Loucy (cell line): ENCODE data around the gene SCRN2.

Source experiments
- H2AFZ ChIP-seq: fragments of 200-600 bp; sonication (generic); 2 replicates; pipeline ENCODE4 v1.6.0; 2016; ENCODE audit warnings: antibody characterized with exemption, mild to moderate bottlenecking, low read length, moderate library complexity
- H3F3A ChIP-seq: fragments of 200-600 bp; 2 replicates; pipeline ENCODE4 v1.6.0; 2016; ENCODE audit warnings: antibody characterized with exemption, low read depth, mild to moderate bottlenecking
- H3K27me3 ChIP-seq: fragments of 200-600 bp; sonication (generic); 2 replicates; pipeline ENCODE4 v1.6.1; 2014; ENCODE audit warnings: low read length, mild to moderate bottlenecking; ENCODE audit not compliant: insufficient read depth, poor library complexity, severe bottlenecking
- H3K36me3 ChIP-seq: fragments of 200-600 bp; sonication (generic); 2 replicates; pipeline ENCODE4 v1.6.1; 2016; ENCODE audit warnings: low read length; ENCODE audit not compliant: insufficient read depth
- H3K4me1 ChIP-seq: fragments of 200-600 bp; sonication (generic); 2 replicates; pipeline ENCODE4 v1.5.1; 2014; ENCODE audit warnings: low read length, mild to moderate bottlenecking; ENCODE audit not compliant: insufficient read depth, poor library complexity, severe bottlenecking
- H3K4me2 ChIP-seq: fragments of 200-600 bp; sonication (generic); 2 replicates; pipeline ENCODE4 v1.6.0; 2014; ENCODE audit warnings: antibody characterized with exemption, low read length, low read depth, mild to moderate bottlenecking; ENCODE audit not compliant: poor library complexity, severe bottlenecking
- H3K4me3 ChIP-seq: fragments of 200-600 bp; sonication (generic); 2 replicates; pipeline ENCODE4 v1.5.1; 2014; ENCODE audit warnings: low read length, mild to moderate bottlenecking, mixed read lengths; ENCODE audit not compliant: poor library complexity, severe bottlenecking
- H3K79me2 ChIP-seq: fragments of 200-600 bp; sonication (generic); 2 replicates; pipeline ENCODE4 v1.6.1; 2014; ENCODE audit warnings: low read length; ENCODE audit not compliant: insufficient read depth
- H3K9ac ChIP-seq: fragments of 200-600 bp; sonication (generic); 2 replicates; pipeline ENCODE4 v1.6.0; 2014; ENCODE audit warnings: mild to moderate bottlenecking, low read depth, low read length, moderate library complexity; ENCODE audit not compliant: poor library complexity, severe bottlenecking
- H3K9me2 ChIP-seq: fragments of 200-600 bp; sonication (generic); replicated peaks from 2 replicates; pipeline ENCODE4 v1.6.1; 2016; ENCODE audit warnings: low read depth, low read length, mixed read lengths
- H3K9me3 ChIP-seq: fragments of 200-600 bp; sonication (generic); 2 replicates; pipeline ENCODE4 v1.6.1; 2014; ENCODE audit warnings: mild to moderate bottlenecking, antibody characterized with exemption, low read length, low read depth; ENCODE audit not compliant: insufficient read depth
- H4K20me1 ChIP-seq: fragments of 200-600 bp; sonication (generic); 2 replicates; pipeline ENCODE4 v1.6.0; 2014; ENCODE audit warnings: antibody characterized with exemption, low read length, mild to moderate bottlenecking; ENCODE audit not compliant: insufficient read depth, poor library complexity, severe bottlenecking
- EZH2phosphoT487 ChIP-seq: fragments of 200-600 bp; IDR thresholded peaks from 2 replicates; pipeline ENCODE4 v1.6.1; 2018; ENCODE audit warnings: antibody characterized with exemption, mild to moderate bottlenecking, moderate library complexity, borderline replicate concordance
- TF ChIP-seq, protein P1 (sequence below): fragments of 200-600 bp; sonication (generic); conservative IDR thresholded peaks from 2 replicates; pipeline ENCODE4 v1.5.1; 2014; ENCODE audit warnings: mild to moderate bottlenecking, antibody characterized with exemption, low read length

The SCRN2 gene

GRCh38 chr17:47822785-47823184, 18.3 kb downstream of the SCRN2 start:
- peaks cover 5% of the 10 kb centered on the region for H4K20me1 ChIP-seq
- H3K36me3 ChIP-seq, result peaks cover 25% of the 10 kb centered on the region; the same call in 1 of the 2 replicates
- H3K9ac ChIP-seq, result no peak overlapping the region
- H3K9me3 ChIP-seq, result no peaks in the 10 kb centered on the region
- H3K9me2 ChIP-seq, result no peaks in the 10 kb centered on the region
- peaks cover 16% of the 10 kb centered on the region for H3K4me1 ChIP-seq
- TF ChIP-seq, protein P1, sequence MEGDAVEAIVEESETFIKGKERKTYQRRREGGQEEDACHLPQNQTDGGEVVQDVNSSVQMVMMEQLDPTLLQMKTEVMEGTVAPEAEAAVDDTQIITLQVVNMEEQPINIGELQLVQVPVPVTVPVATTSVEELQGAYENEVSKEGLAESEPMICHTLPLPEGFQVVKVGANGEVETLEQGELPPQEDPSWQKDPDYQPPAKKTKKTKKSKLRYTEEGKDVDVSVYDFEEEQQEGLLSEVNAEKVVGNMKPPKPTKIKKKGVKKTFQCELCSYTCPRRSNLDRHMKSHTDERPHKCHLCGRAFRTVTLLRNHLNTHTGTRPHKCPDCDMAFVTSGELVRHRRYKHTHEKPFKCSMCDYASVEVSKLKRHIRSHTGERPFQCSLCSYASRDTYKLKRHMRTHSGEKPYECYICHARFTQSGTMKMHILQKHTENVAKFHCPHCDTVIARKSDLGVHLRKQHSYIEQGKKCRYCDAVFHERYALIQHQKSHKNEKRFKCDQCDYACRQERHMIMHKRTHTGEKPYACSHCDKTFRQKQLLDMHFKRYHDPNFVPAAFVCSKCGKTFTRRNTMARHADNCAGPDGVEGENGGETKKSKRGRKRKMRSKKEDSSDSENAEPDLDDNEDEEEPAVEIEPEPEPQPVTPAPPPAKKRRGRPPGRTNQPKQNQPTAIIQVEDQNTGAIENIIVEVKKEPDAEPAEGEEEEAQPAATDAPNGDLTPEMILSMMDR, result no peak
- no peak for TF ChIP-seq EZH2phosphoT487
- H3K4me3 ChIP-seq, result no peak overlapping the region
- H3K4me2 ChIP-seq, result no peak overlapping the region
- H3K79me2 ChIP-seq, result peaks cover 12% of the 10 kb centered on the region; the same call in 1 of the 2 replicates
- no peaks in the 10 kb centered on the region for H3K27me3 ChIP-seq
- no peak overlapping the region for H2AFZ ChIP-seq
- H3F3A ChIP-seq, result no peaks in the 10 kb centered on the region

DNA sequence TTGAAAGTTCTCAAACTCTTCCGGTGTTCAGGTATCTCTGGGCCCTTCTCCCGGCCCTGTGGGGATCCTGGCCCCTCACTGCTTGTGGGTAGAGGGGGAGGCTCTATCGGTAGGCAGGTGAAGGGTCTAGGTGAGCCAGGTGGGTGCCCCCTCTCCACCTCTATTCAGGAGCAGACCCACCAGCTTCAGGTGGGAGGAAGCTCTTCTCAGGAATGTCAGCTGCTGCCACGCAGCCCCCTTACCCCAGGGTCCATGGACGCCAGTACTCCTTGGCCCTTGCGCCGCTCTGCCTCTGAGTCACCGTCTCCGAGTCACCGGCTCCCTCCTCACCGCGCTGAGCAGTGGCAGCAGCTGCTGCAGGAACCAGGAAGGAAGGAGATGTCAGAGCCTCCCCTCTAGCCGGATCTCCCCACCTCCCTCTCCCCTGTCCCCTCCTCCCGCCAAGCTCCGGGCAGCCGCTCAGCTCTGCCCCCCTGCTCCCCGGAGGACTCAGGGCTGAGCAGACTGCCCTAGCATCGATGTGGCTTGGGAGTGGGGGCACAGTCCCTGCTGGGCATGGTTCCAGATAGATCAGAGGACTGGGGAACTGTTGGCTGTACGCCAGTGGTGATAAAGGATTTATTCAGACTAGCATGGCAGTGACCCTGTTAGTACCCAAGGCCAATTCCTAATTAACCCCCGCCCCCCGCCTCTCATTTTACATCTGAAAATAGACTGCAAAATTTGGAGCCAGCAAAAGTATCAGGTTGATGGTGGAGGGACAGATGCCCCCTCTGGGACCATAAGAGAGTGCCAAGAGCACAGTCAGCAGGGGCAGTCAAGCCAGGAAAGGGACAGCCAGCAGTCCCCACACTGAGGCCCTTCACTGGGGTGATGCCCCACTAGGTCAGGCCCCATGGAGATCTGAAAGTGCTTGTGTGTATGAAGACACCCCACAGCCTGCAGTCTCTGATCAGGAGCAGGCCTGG, 19.4 kb downstream of the SCRN2 start, which contains the start of gene OSBPL7:
OSBPL7 (minus strand) TSS at position 371 of the 968 bp plus-strand sequence. CDS start 1,516 bp downstream, outside the sequence.
- H3K9me2 ChIP-seq, result no peaks in the 10 kb centered on the region
- peaks cover 5% of the 10 kb centered on the region for H4K20me1 ChIP-seq
- H3K27me3 ChIP-seq, result no peaks in the 10 kb centered on the region
- H3K79me2 ChIP-seq, result peaks cover 12% of the 10 kb centered on the region; the same call in 1 of the 2 replicates
- H3K4me3 ChIP-seq, result peak within 1 kb of the TSS; percentile 81
- peaks cover 16% of the 10 kb centered on the region for H3K4me1 ChIP-seq
- H3K4me2 ChIP-seq, result peak within 1 kb of the TSS; percentile 95
- peak within 1 kb of the TSS; percentile 78 for H3K9ac ChIP-seq
- H3F3A ChIP-seq, result no peaks in the 10 kb centered on the region
- TF ChIP-seq, protein P1, result peak; percentile 74
- TF ChIP-seq EZH2phosphoT487, result no peak
- H3K9me3 ChIP-seq, result no peaks in the 10 kb centered on the region
- H2AFZ ChIP-seq, result peak within 1 kb of the TSS; percentile 83
- peaks cover 25% of the 10 kb centered on the region; the same call in 1 of the 2 replicates for H3K36me3 ChIP-seq

GRCh38 chr17:47821031-47821423, 20.0 kb downstream of the SCRN2 start:
- Histone ChIP-seq H3K9ac (peak overlapping the region; percentile 78), H3K9me3 (no peaks in the 10 kb centered on the region), H3K4me2 (peak overlapping the region; percentile 95), H3K27me3 (no peaks in the 10 kb centered on the region), H2AFZ (no peak overlapping the region), H3K4me1 (peaks cover 16% of the 10 kb centered on the region), H3K4me3 (peak overlapping the region; percentile 81), H3K9me2 (no peaks in the 10 kb centered on the region), H4K20me1 (peaks cover 5% of the 10 kb centered on the region), H3K79me2 (peaks cover 12% of the 10 kb centered on the region; the same call in 1 of the 2 replicates), H3F3A (no peaks in the 10 kb centered on the region), H3K36me3 (peaks cover 19% of the 10 kb centered on the region; the same call in 1 of the 2 replicates)
- TF ChIP-seq, protein P1, result no peak
- no peak for TF ChIP-seq EZH2phosphoT487
